ENCODE measurements around the gene FAM50B. TPM values are rescaled to one million over a fixed set of nuclear protein-coding genes. Genes with fewer than 3 reads are reported as not detected.

Gene FAM50B
- total RNA-seq, 2 experiments from 2014 or later = 5.2 to 6.0 TPM

- no peak for TF ChIP-seq CTCF (IDR thresholded peaks at IDR 0.05)
- Mint-ChIP-seq H3K27ac (no peak overlapping the region), H3K9me3 (no peaks in the 10 kb centered on the region), H3K4me3 (no peak overlapping the region), H3K27me3 (peaks cover 4% of the 10 kb centered on the region), H3K36me3 (ENCODE audit: low read depth) (no peaks in the 10 kb centered on the region), H3K4me1 (ENCODE audit: low read depth) (peaks cover 2% of the 10 kb centered on the region)
- POLR2A ChIA-PET = no interaction called here
- ATAC-seq = peak; percentile 13
- CTCF ChIA-PET = no interaction called here
- no peak for DNase-seq
- intact Hi-C loops (cut with micrococcal nuclease) = no loop called here
These were observed 45.3 kb upstream of the FAM50B start for GRCh38 chr6:3803627-3804468.

- TF ChIP-seq CTCF (IDR thresholded peaks at IDR 0.05) = no peak
- no peaks in the 10 kb centered on the region for H3K9me3 Mint-ChIP-seq
- H3K27ac Mint-ChIP-seq = no peak overlapping the region
- ChIA-PET CTCF (no interaction called here), POLR2A (no interaction called here)
- no peak for DNase-seq
- intact Hi-C loops (cut with micrococcal nuclease) = no loop called here
- H3K36me3 Mint-ChIP-seq (ENCODE audit: low read depth) = no peaks in the 10 kb centered on the region
- H3K4me3 Mint-ChIP-seq = no peak overlapping the region
- peaks cover 1% of the 10 kb centered on the region for H3K27me3 Mint-ChIP-seq
- ATAC-seq = no peak
- H3K4me1 Mint-ChIP-seq (ENCODE audit: low read depth) = peaks cover 2% of the 10 kb centered on the region
These were observed 44.2 kb upstream of the FAM50B start for GRCh38 chr6:3804964-3805363.

- Mint-ChIP-seq H3K36me3 (ENCODE audit: low read depth) (no peaks in the 10 kb centered on the region), H3K27me3 (peaks cover 1% of the 10 kb centered on the region), H3K4me3 (no peak overlapping the region), H3K4me1 (ENCODE audit: low read depth) (peaks cover 2% of the 10 kb centered on the region), H3K27ac (no peak overlapping the region), H3K9me3 (no peaks in the 10 kb centered on the region)
- DNase-seq (no peak), ATAC-seq (no peak)
- intact Hi-C loops (cut with micrococcal nuclease) = no loop called here
- ChIA-PET CTCF (no interaction called here), POLR2A (no interaction called here)
- no peak for TF ChIP-seq CTCF (IDR thresholded peaks at IDR 0.05)
These were observed 43.6 kb upstream of the FAM50B start for GRCh38 chr6:3805448-3806123.

GRCh38 chr6:3806169-3806922 lies 42.8 kb upstream of the FAM50B start:
- DNase-seq (no peak), ATAC-seq (no peak)
- Mint-ChIP-seq H3K9me3 (no peaks in the 10 kb centered on the region), H3K36me3 (ENCODE audit: low read depth) (no peaks in the 10 kb centered on the region), H3K27me3 (peaks cover 4% of the 10 kb centered on the region), H3K4me1 (ENCODE audit: low read depth) (peaks cover 2% of the 10 kb centered on the region), H3K4me3 (no peak overlapping the region), H3K27ac (no peak overlapping the region)
- ChIA-PET CTCF (no interaction called here), POLR2A (no interaction called here)
- TF ChIP-seq CTCF (IDR thresholded peaks at IDR 0.05) = no peak
- intact Hi-C loops (cut with micrococcal nuclease) = no loop called here

- H3K36me3 Mint-ChIP-seq (ENCODE audit: low read depth) = no peaks in the 10 kb centered on the region
- DNase-seq (no peak), ATAC-seq (no peak)
- H3K9me3 Mint-ChIP-seq = no peaks in the 10 kb centered on the region
- ChIA-PET POLR2A (no interaction called here), CTCF (no interaction called here)
- no peak for TF ChIP-seq CTCF (IDR thresholded peaks at IDR 0.05)
- no peaks in the 10 kb centered on the region for H3K4me1 Mint-ChIP-seq (ENCODE audit: low read depth)
- H3K27me3 Mint-ChIP-seq = peaks cover 4% of the 10 kb centered on the region
- H3K4me3 Mint-ChIP-seq = no peak overlapping the region
- intact Hi-C loops (cut with micrococcal nuclease) = no loop called here
- H3K27ac Mint-ChIP-seq = no peak overlapping the region
These were observed 41.0 kb upstream of the FAM50B start for GRCh38 chr6:3808199-3808598.
